ENCODE measurements around the gene SLC35F1.

SLC35F1 gene

GRCh38 chr6:117915846-117916245 is 8.8 kb downstream of the SLC35F1 start:
- peaks cover 16% of the 10 kb centered on the region for H3K27me3 ChIP-seq (ENCODE audit: insufficient read depth, low read length, poor library complexity)
- no peak overlapping the region for H3K4me2 ChIP-seq (ENCODE audit: insufficient read depth, low read length)
- H3K9me3 ChIP-seq (ENCODE audit: insufficient read depth, low read length, severe bottlenecking), result no peaks in the 10 kb centered on the region
- TF ChIP-seq CTCF (IDR thresholded peaks at IDR 0.05; ENCODE audit: borderline replicate concordance, extremely low read depth, low read length, poor library complexity, severe bottlenecking), result no peak
- no peak for TF ChIP-seq EZH2 (IDR thresholded peaks at IDR 0.05; ENCODE audit: borderline replicate concordance, low read depth, low read length, severe bottlenecking)
- H3K79me2 ChIP-seq (ENCODE audit: insufficient read depth, low read length), result no peaks in the 10 kb centered on the region
- DNase-seq (no peak), ATAC-seq (ENCODE audit: insufficient read depth, low read depth) (no peak)
- H4K20me1 ChIP-seq (ENCODE audit: insufficient read depth, low read length), result no peaks in the 10 kb centered on the region
- H3K9ac ChIP-seq (ENCODE audit: low read depth, low read length), result no peak overlapping the region
- H3K4me1 ChIP-seq (ENCODE audit: insufficient read depth, low read length), result no peaks in the 10 kb centered on the region
- H3K27ac ChIP-seq (ENCODE audit: low read length), result no peak overlapping the region
- H3K4me3 ChIP-seq (ENCODE audit: low read depth in 1 of 2, low read length in 2 of 2), result no peak overlapping the region
- no peaks in the 10 kb centered on the region for H3K36me3 ChIP-seq (ENCODE audit: insufficient read depth, low read length)
- H2AFZ ChIP-seq (ENCODE audit: low read depth, low read length), result no peak overlapping the region

GRCh38 chr6:117916483-117916882 is 9.4 kb downstream of the SLC35F1 start:
- no peak for ATAC-seq (ENCODE audit: insufficient read depth, low read depth)
- no peak for TF ChIP-seq EZH2 (IDR thresholded peaks at IDR 0.05; ENCODE audit: borderline replicate concordance, low read depth, low read length, severe bottlenecking)
- TF ChIP-seq CTCF (IDR thresholded peaks at IDR 0.05; ENCODE audit: borderline replicate concordance, extremely low read depth, low read length, poor library complexity, severe bottlenecking), result no peak

GRCh38 chr6:117917176-117917575 is 10.1 kb downstream of the SLC35F1 start:
- Histone ChIP-seq H3K27me3 (ENCODE audit: insufficient read depth, low read length, poor library complexity) (peaks cover 16% of the 10 kb centered on the region), H3K9ac (ENCODE audit: low read depth, low read length) (no peak overlapping the region), H3K4me3 (ENCODE audit: low read depth in 1 of 2, low read length in 2 of 2) (no peak overlapping the region), H3K27ac (ENCODE audit: low read length) (no peak overlapping the region), H3K4me2 (ENCODE audit: insufficient read depth, low read length) (no peak overlapping the region), H3K4me1 (ENCODE audit: insufficient read depth, low read length) (no peaks in the 10 kb centered on the region), H2AFZ (ENCODE audit: low read depth, low read length) (no peak overlapping the region), H4K20me1 (ENCODE audit: insufficient read depth, low read length) (no peaks in the 10 kb centered on the region), H3K79me2 (ENCODE audit: insufficient read depth, low read length) (no peaks in the 10 kb centered on the region), H3K36me3 (ENCODE audit: insufficient read depth, low read length) (no peaks in the 10 kb centered on the region), H3K9me3 (ENCODE audit: insufficient read depth, low read length, severe bottlenecking) (no peaks in the 10 kb centered on the region)
- no peak for DNase-seq
- no peak for TF ChIP-seq CTCF (IDR thresholded peaks at IDR 0.05; ENCODE audit: borderline replicate concordance, extremely low read depth, low read length, poor library complexity, severe bottlenecking)
- TF ChIP-seq EZH2 (IDR thresholded peaks at IDR 0.05; ENCODE audit: borderline replicate concordance, low read depth, low read length, severe bottlenecking), result no peak
- ATAC-seq (ENCODE audit: insufficient read depth, low read depth), result no peak

More at GRCh38 chr6:117916483-117916882, 9.4 kb downstream of the SLC35F1 start:
- Histone ChIP-seq H3K27me3 (ENCODE audit: insufficient read depth, low read length, poor library complexity) (peaks cover 16% of the 10 kb centered on the region), H3K4me2 (ENCODE audit: insufficient read depth, low read length) (no peak overlapping the region), H3K79me2 (ENCODE audit: insufficient read depth, low read length) (no peaks in the 10 kb centered on the region), H3K36me3 (ENCODE audit: insufficient read depth, low read length) (no peaks in the 10 kb centered on the region), H3K4me3 (ENCODE audit: low read depth in 1 of 2, low read length in 2 of 2) (no peak overlapping the region), H3K9ac (ENCODE audit: low read depth, low read length) (no peak overlapping the region), H3K4me1 (ENCODE audit: insufficient read depth, low read length) (no peaks in the 10 kb centered on the region), H3K9me3 (ENCODE audit: insufficient read depth, low read length, severe bottlenecking) (no peaks in the 10 kb centered on the region), H4K20me1 (ENCODE audit: insufficient read depth, low read length) (no peaks in the 10 kb centered on the region), H2AFZ (ENCODE audit: low read depth, low read length) (no peak overlapping the region), H3K27ac (ENCODE audit: low read length) (no peak overlapping the region)
- DNase-seq, result no peak

GRCh38 chr6:117918454-117918853 is 11.4 kb downstream of the SLC35F1 start:
- TF ChIP-seq EZH2 (IDR thresholded peaks at IDR 0.05; ENCODE audit: borderline replicate concordance, low read depth, low read length, severe bottlenecking) (no peak), CTCF (IDR thresholded peaks at IDR 0.05; ENCODE audit: borderline replicate concordance, extremely low read depth, low read length, poor library complexity, severe bottlenecking) (no peak)

More at GRCh38 chr6:117918454-117918853, 11.4 kb downstream of the SLC35F1 start:
- H3K4me3 ChIP-seq (ENCODE audit: low read depth in 1 of 2, low read length in 2 of 2), result no peak overlapping the region
- no peaks in the 10 kb centered on the region for H3K79me2 ChIP-seq (ENCODE audit: insufficient read depth, low read length)
- no peak for DNase-seq
- no peak overlapping the region for H3K9ac ChIP-seq (ENCODE audit: low read depth, low read length)
- no peaks in the 10 kb centered on the region for H3K9me3 ChIP-seq (ENCODE audit: insufficient read depth, low read length, severe bottlenecking)
- ATAC-seq (ENCODE audit: insufficient read depth, low read depth), result no peak
- H4K20me1 ChIP-seq (ENCODE audit: insufficient read depth, low read length), result no peaks in the 10 kb centered on the region
- H3K27ac ChIP-seq (ENCODE audit: low read length), result no peak overlapping the region
- no peak overlapping the region for H3K4me2 ChIP-seq (ENCODE audit: insufficient read depth, low read length)
- H3K36me3 ChIP-seq (ENCODE audit: insufficient read depth, low read length), result no peaks in the 10 kb centered on the region
- no peak overlapping the region for H2AFZ ChIP-seq (ENCODE audit: low read depth, low read length)
- no peaks in the 10 kb centered on the region for H3K4me1 ChIP-seq (ENCODE audit: insufficient read depth, low read length)
- H3K27me3 ChIP-seq (ENCODE audit: insufficient read depth, low read length, poor library complexity), result peaks cover 16% of the 10 kb centered on the region
